HepG2 (cell line): ENCODE results near the gene HS3ST3B1. TPM values are rescaled to one million over a fixed set of nuclear protein-coding genes. Genes with fewer than 3 reads are reported as not detected.
A peak's percentile ranks its signal among the peaks of the same experiment; 100 is the strongest.

ENCODE experiments used
- ETV5 ChIP-seq: IDR thresholded peaks from 2 replicates; pipeline ENCODE4 v1.6.1; 2018; ENCODE audit warnings: missing biosample characterization, missing genetic modification reagents, inconsistent platforms, borderline replicate concordance
- GMEB2 ChIP-seq: IDR thresholded peaks from 2 replicates; pipeline ENCODE4 v1.6.1; 2016; ENCODE audit warnings: missing biosample characterization, missing genetic modification reagents, low read depth
- HIC2 ChIP-seq: sonication (generic); formaldehyde crosslinking; IDR thresholded peaks from 2 replicates; pipeline ENCODE4 v1.9.0; 2022; ENCODE audit warnings: low read depth, missing genetic modification reagents
- HNRNPH1 ChIP-seq: fragments of 200-400 bp; formaldehyde crosslinking; optimal IDR thresholded peaks from 2 replicates; pipeline ENCODE3; 2017; ENCODE audit warnings: mild to moderate bottlenecking, low read depth, low read length
- IKZF1 ChIP-seq: fragments of 450-650 bp; IDR thresholded peaks from 2 replicates; pipeline ENCODE4 v1.7.1; 2016
- KAT7 ChIP-seq: IDR thresholded peaks from 2 replicates; pipeline ENCODE4 v1.6.1; 2018; ENCODE audit warnings: borderline replicate concordance, missing compliant biosample characterization
- KLF6 ChIP-seq: IDR thresholded peaks from 2 replicates; pipeline ENCODE4 v1.8.0; 2016; ENCODE audit warnings: missing biosample characterization, missing genetic modification reagents
- KLF9 ChIP-seq: IDR thresholded peaks from 2 replicates; pipeline ENCODE4 v1.6.1; 2016; ENCODE audit warnings: low read depth
- NFATC3 ChIP-seq: sonication (generic); formaldehyde crosslinking; IDR thresholded peaks from 2 replicates; pipeline ENCODE4 v1.5.1; 2020; ENCODE audit warnings: mild to moderate bottlenecking, missing genetic modification reagents
- RARA ChIP-seq: IDR thresholded peaks from 2 replicates; pipeline ENCODE4 v1.6.1; 2016; ENCODE audit warnings: missing genetic modification reagents, missing compliant biosample characterization
- RBM39 ChIP-seq: fragments of 200-400 bp; formaldehyde crosslinking; IDR thresholded peaks from one replicate; pipeline ENCODE4 v1.6.1; 2018; ENCODE audit warnings: antibody characterized with exemption, mild to moderate bottlenecking, low read depth, low read length; ENCODE audit not compliant: poor library complexity, severe bottlenecking
- REXO4 ChIP-seq: sonication (generic); formaldehyde crosslinking; IDR thresholded peaks from 2 replicates; pipeline ENCODE4 v1.8.0; 2022; ENCODE audit warnings: missing genetic modification reagents, mild to moderate bottlenecking, borderline replicate concordance
- TAF15 ChIP-seq: fragments of 200-400 bp; formaldehyde crosslinking; IDR thresholded peaks from one replicate; pipeline ENCODE4 v1.6.1; 2018; ENCODE audit warnings: mild to moderate bottlenecking, low read depth, low read length; ENCODE audit not compliant: poor library complexity, severe bottlenecking
- TRAFD1 ChIP-seq: sonication (generic); formaldehyde crosslinking; IDR thresholded peaks from 2 replicates; pipeline ENCODE4 v1.5.1; 2020; ENCODE audit warnings: missing genetic modification reagents, mild to moderate bottlenecking, borderline replicate concordance
- UBTF ChIP-seq: sonication (generic); formaldehyde crosslinking; IDR thresholded peaks from 2 replicates; pipeline ENCODE4 v1.4.0; 2020; ENCODE audit warnings: mild to moderate bottlenecking, missing genetic modification reagents
- XRCC5 ChIP-seq: fragments of 200-400 bp; formaldehyde crosslinking; optimal IDR thresholded peaks from 2 replicates; pipeline ENCODE3; 2017; ENCODE audit warnings: mild to moderate bottlenecking, low read length
- ZNF160 ChIP-seq: sonication (generic); formaldehyde crosslinking; IDR thresholded peaks from 2 replicates; pipeline ENCODE4 v1.8.0; 2022; ENCODE audit warnings: mild to moderate bottlenecking, inconsistent platforms, missing genetic modification reagents
- ZNF234 ChIP-seq: sonication (generic); formaldehyde crosslinking; conservative IDR thresholded peaks from 2 replicates; pipeline ENCODE4 v1.5.1; 2020; ENCODE audit warnings: mild to moderate bottlenecking, missing genetic modification reagents
- ZNF274 ChIP-seq: sonication (generic); formaldehyde crosslinking; IDR thresholded peaks from 2 replicates; pipeline ENCODE4 v1.5.1; 2020; ENCODE audit warnings: mild to moderate bottlenecking, missing genetic modification reagents
- ZNF432 ChIP-seq: sonication (generic); formaldehyde crosslinking; IDR thresholded peaks from 2 replicates; pipeline ENCODE4 v1.5.0; 2020; ENCODE audit warnings: missing genetic modification reagents, mild to moderate bottlenecking, borderline replicate concordance
- ZNF446 ChIP-seq: sonication (generic); formaldehyde crosslinking; IDR thresholded peaks from 2 replicates; pipeline ENCODE4 v1.5.0; 2020; ENCODE audit warnings: mild to moderate bottlenecking, missing genetic modification reagents
- ZNF546 ChIP-seq: sonication (generic); formaldehyde crosslinking; conservative IDR thresholded peaks from 2 replicates; pipeline ENCODE4 v1.8.1; 2023; ENCODE audit warnings: mild to moderate bottlenecking, missing genetic modification reagents
- ZNF570 ChIP-seq: sonication (generic); formaldehyde crosslinking; IDR thresholded peaks from 2 replicates; pipeline ENCODE4 v1.4.0; 2020; ENCODE audit warnings: mild to moderate bottlenecking, missing genetic modification reagents, borderline replicate concordance
- ZSCAN31 ChIP-seq: sonication (generic); formaldehyde crosslinking; IDR thresholded peaks from 2 replicates; pipeline ENCODE4 v1.5.0; 2020; ENCODE audit warnings: low read depth, mild to moderate bottlenecking, missing genetic modification reagents
- polyA plus RNA-seq, 8 experiments: library from polyadenylated mRNA; depleted of rRNA in 3 of 8; stranded (reverse) in 7 of 8; unstranded in 1 of 8; fragments of >200 nt; fragmentation: Illumina TruSeq in 4 of 8; extraction: Trizol in 4 of 8; gene quantifications; 2 replicates each; pipeline versions ENCODE4 v1.2.1 to v1.2.3, GENCODE V29; 2011 to 2016; ENCODE audit warnings: low read depth in 4 of 8, missing spikeins in 1 of 8, mixed read lengths in 1 of 8; ENCODE audit not compliant: insufficient read depth in 1 of 8
- total RNA-seq, 5 experiments: library from RNA; depleted of rRNA; stranded (reverse); fragments of >200 nt; fragmentation: Illumina TruSeq; extraction: Trizol; gene quantifications; 2 replicates each; pipeline ENCODE4 v1.2.3, GENCODE V29; 2016; ENCODE audit warnings: low read depth in 1 of 5

The HS3ST3B1 gene
- total and polyA plus RNA-seq, 2 of the 13 experiments (the other 11 are each of a cell fraction or from before 2014, with no cell fraction given): 15.7 to 39.5 TPM

GRCh38 chr17:14302431-14303099 lies 1.7 kb downstream of the HS3ST3B1 start (continued):
- TF ChIP-seq ETV5 (CRISPR knock-in tag) (0 out of 2 replicates have a peak, but pooled peaks have one; percentile 14), HNRNPH1 (no peak), UBTF (CRISPR knock-in tag) (peak; percentile 87; the same call in 1 of the 2 replicates), KAT7 (CRISPR knock-in tag) (peak; percentile 49; the same call in 1 of the 2 replicates), ZNF274 (no peak), TRAFD1 (CRISPR knock-in tag) (no peak), RARA (CRISPR knock-in tag) (peak; percentile 18; the same call in 1 of the 2 replicates), NFATC3 (no peak), GMEB2 (no peak), KLF9 (CRISPR knock-in tag) (no peak), TAF15 (no peak), ZNF234 (CRISPR knock-in tag) (no peak), ZNF432 (CRISPR knock-in tag) (no peak), ZSCAN31 (CRISPR knock-in tag) (no peak), ZNF570 (CRISPR knock-in tag) (no peak), IKZF1 (no peak), ZNF546 (0 out of 2 replicates have a peak, but pooled peaks have one; percentile 56), KLF6 (CRISPR knock-in tag) (no peak), RBM39 (peak; percentile 81), XRCC5 (peak; percentile 21), HIC2 (CRISPR knock-in tag) (no peak), ZNF160 (CRISPR knock-in tag) (no peak), REXO4 (CRISPR knock-in tag) (no peak), ZNF446 (CRISPR knock-in tag) (no peak)
